HL-60/S4 treated with phorbol 12-myristate 13-acetate at 8.2 ng/mL for 4 days and 3 days (cell line): ENCODE results near the gene HOXB7.

Experiments
- in situ Hi-C: fragments of 300-500 bp; cut with MboI; formaldehyde crosslinking; loops from 2 replicates; pipeline ENCODE4 v1.15.0; 2022; ENCODE audit warnings: low sequenced_read_pairs

Gene HOXB7

GRCh38 chr17:48637323-48638260, 26.8 kb upstream of the HOXB7 start:
- in situ Hi-C loops = no loop called here

- in situ Hi-C loops = no loop called here
Measured at GRCh38 chr17:48636177-48637018, 25.6 kb upstream of the HOXB7 start.

GRCh38 chr17:48634493-48635208, 23.8 kb upstream of the HOXB7 start:
- in situ Hi-C loops = no loop called here

- in situ Hi-C loops = no loop called here
Measured at GRCh38 chr17:48633266-48633677, 22.5 kb upstream of the HOXB7 start.

DNA sequence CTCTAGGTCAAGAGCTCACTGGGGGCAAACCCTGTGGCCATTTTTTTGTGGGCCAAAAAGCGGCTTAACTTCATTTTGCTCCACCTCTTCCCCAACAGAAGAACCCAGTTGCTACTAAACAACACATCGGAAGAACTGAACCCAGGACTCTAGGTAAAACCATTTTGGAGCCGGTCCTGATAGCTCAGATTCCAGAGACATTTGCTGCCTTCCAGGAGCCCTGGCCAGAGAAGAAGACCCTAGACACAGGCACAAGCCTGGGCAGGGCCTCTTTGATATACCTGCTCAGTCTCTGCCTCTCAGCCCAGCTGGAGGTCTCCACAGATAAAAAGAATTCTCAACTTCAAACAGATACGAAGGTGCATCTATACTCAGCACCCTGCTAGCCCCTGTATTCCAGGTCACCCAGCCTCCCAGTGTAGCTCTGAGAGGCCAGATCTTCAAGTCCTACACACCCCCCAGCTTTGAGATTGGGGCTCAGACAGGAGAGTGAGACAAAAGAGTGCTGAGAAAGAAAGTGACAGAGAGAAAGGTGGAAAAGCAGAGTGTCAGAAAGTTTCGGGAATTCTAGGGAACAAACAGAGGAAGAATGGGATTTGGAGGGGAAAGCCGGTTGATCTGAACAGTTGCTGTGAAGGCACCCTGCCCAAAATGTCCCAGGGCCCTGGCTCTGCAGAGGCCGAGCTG, 21.9 kb upstream of the HOXB7 start:
- in situ Hi-C loops = no loop called here

DNA sequence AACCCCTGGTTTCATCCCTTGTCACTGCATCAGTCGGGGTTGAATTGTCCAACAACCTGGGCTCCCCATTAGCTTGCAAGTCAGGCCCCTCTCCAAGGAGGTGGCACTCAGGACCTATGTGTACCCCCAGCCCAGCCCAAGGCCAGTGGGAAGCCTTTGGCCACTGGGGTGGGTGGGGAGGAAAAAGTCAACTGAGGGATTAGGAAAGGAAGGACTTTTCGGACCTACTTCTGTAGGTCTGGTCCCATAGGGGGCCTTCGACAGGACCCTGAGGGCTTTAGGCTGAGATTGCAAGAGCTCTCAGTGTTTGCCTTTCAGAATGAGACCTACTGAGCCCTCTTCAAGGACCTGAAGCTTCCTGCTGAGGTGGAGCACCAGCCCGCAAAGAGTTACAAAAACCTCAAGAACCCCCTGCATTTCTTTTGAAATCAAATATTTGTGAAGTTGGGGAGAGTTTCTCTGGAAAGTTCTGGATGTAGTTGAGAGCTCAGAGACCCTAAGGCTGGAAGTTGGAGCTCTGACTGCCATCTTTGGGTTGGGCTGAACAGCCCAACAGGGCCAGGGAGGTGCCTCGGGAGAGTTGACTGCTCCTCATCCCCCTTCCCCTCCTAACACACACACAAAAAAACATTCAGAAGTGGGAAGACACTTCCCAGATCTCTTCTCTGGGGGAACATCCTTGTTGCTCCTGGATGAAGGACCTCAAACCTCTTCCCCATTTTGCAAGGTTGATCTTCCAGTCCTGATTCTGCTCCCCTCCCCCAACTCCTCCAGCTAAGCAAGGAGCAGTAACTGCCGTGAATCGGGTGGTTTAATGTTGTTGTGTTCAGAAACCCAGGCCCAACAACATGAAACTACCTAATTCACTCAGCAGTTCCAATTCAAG, 21.1 kb upstream of the HOXB7 start:
- in situ Hi-C loops = no loop called here

- in situ Hi-C loops = no loop called here
Measured at GRCh38 chr17:48630925-48631692, 20.3 kb upstream of the HOXB7 start.

- in situ Hi-C loops = no loop called here
Measured at GRCh38 chr17:48630009-48630924, 19.4 kb upstream of the HOXB7 start.

DNA sequence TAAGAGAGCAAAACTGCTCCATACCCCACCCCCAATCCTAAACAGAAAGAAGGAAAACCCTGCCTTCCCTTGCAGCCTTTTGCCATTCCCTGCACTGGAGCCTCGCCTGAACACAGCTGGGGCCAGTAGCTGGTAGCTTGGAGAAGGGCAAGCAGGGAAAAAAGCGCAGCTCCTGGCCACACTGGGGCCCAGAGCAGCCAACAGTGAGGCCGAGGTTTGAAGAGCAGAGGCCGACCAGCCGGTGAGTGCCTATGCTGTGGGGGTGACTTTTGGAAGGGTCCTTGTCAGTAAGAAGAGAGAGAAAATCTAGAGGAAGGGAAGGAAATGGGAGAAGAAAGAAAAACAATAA, 18.6 kb upstream of the HOXB7 start:
- in situ Hi-C loops = no loop called here

GRCh38 chr17:48628649-48629410, 18.0 kb upstream of the HOXB7 start:
- in situ Hi-C loops = no loop called here

GRCh38 chr17:48627623-48628521, 17.1 kb upstream of the HOXB7 start:
- in situ Hi-C loops = no loop called here

GRCh38 chr17:48627118-48627597, 16.3 kb upstream of the HOXB7 start:
- in situ Hi-C loops = no loop called here

DNA sequence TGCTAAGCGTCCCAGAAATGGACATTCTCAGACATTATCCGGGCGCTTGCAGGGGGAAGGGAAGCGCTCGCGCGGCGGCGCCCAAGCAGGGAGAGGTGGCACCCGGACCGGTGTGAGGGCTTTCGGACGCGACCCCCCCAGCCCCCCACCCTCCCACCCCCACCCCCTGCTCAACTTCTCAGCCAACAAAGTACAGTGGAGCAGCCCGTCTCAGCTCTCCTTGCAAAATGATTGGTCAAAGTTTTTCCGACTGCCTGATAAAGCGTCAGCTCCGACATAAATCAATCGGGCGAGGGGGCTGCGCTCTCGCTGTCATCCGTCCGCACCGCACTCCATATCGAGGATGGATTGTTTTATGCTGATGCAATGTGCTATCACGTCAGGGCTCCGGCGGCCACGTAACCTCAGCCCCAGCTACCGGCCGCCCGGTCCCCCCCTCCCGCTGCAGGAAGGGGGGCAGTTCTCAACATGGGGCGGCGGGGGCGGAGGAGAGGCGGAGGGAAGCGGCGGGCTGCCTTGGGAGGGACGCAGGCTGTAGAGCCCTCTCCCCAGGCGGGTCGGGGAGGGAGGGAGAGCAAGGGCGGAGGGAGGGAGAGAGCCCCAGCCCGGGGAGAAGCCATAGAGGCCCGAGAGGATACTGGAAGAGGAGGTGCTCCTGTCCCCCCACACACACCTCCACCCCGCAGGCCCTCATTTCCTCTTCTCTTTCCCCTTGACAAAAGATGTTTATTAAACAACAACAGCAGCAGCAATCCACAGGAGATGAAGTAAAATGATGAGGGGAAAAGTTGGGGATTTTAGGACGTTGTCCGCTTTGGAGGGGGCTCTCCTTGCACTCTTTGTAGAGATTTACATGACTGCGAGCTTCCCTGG, 15.7 kb upstream of the HOXB7 start, which contains the start of gene HOXB9:
Gene HOXB9 (minus strand): TSS at position 114 of the 873 bp plus-strand sequence. CDS start 89 bp downstream, at position 25.
- in situ Hi-C loops = no loop called here

GRCh38 chr17:48625495-48626244, 14.9 kb upstream of the HOXB7 start:
- in situ Hi-C loops = no loop called here
